Esophagus muscularis mucosa (tissue), 4 donors: ENCODE measurements around the gene SLC4A11. TPM values are rescaled to one million over a fixed set of nuclear protein-coding genes. Genes with fewer than 3 reads are reported as not detected.
A peak's percentile ranks its signal among the peaks of the same experiment; 100 is the strongest.
"Not testable (repeated sequence)": the region's sequence is repeated elsewhere in the genome, so short reads cannot be mapped to it uniquely, and the experiment has no call there.

ENCODE experiments used
- DNase-seq: peaks from one replicate; pipeline ENCODE4 v3.0.0-alpha.2; 2017; ENCODE audit errors: extremely low spot score
- H3K27ac ChIP-seq, 4 donors: fragments of 200-600 bp; sonication (generic); replicated peaks in 1 of 4; 1 replicate in 3 of 4; 2 replicates in 1 of 4; pipeline ENCODE4 v1.5.1; 2016 to 2019; ENCODE audit warnings: mild to moderate bottlenecking in 1 of 4
- H3K27me3 ChIP-seq, 4 donors: fragments of 200-600 bp; sonication (generic); one replicate each; pipeline versions ENCODE4 v1.5.1 to v1.6.0; 2016 to 2019
- H3K36me3 ChIP-seq, 4 donors: fragments of 200-600 bp; sonication (generic); one replicate each; pipeline ENCODE4 v1.5.1; 2016 to 2019
- H3K4me1 ChIP-seq, 4 donors: fragments of 200-600 bp; sonication (generic); one replicate each; pipeline ENCODE4 v1.5.1; 2016 to 2019
- H3K4me3 ChIP-seq, 4 donors: fragments of 200-600 bp; sonication (generic); 1 replicate in 2 of 4; 2 replicates in 2 of 4; pipeline ENCODE4 v1.5.1; 2016 to 2019; ENCODE audit warnings: mild to moderate bottlenecking in 4 of 4, moderate library complexity in 1 of 4
- H3K9me3 ChIP-seq, 4 donors: fragments of 200-600 bp; sonication (generic); 1 replicate in 3 of 4; 2 replicates in 1 of 4; pipeline ENCODE4 v1.5.1; 2016 to 2019
- EP300 ChIP-seq: sonication (generic); formaldehyde crosslinking; IDR thresholded peaks from one replicate; pipeline ENCODE4 v1.6.1; 2017; ENCODE audit warnings: antibody characterized with exemption
- POLR2A ChIP-seq: fragments of 450-650 bp; IDR thresholded peaks from one replicate; pipeline ENCODE4 v1.6.1; 2017; ENCODE audit warnings: antibody characterized with exemption, moderate library complexity, mild to moderate bottlenecking, low read depth
- POLR2AphosphoS5 ChIP-seq, 2 donors: sonication (generic); formaldehyde crosslinking; IDR thresholded peaks; one replicate each; pipeline ENCODE4 v1.6.1; 2017; ENCODE audit warnings: antibody characterized with exemption in 2 of 2
- WGBS: methylation state at CpG from one replicate; pipeline ENCODE4 v1.1.5; 2018; 5-methylcytosine and 5-hydroxymethylcytosine counted together
- intact Hi-C: fragments of 100-400 bp; cut with DNase I; formaldehyde crosslinking; loops from one replicate; pipeline ENCODE4 v1.15.1; 2023
- total RNA-seq, 4 donors: library from RNA; depleted of rRNA; stranded (reverse); fragments of >200 nt; gene quantifications; one replicate each; pipeline versions ENCODE4 v1.1.0 to v1.2.1, GENCODE V29; 2016
- TF ChIP-seq, protein P1 (sequence below), 3 experiments: fragments of 200-600 bp in 2 of 3; fragments of 450-650 bp in 1 of 3; sonication (generic) in 2 of 3; IDR thresholded peaks; one replicate each; pipeline ENCODE4 v1.5.1; 2017 to 2019; ENCODE audit warnings: antibody characterized with exemption in 3 of 3, mild to moderate bottlenecking in 2 of 3, moderate library complexity in 1 of 3

Gene SLC4A11
- total RNA-seq, 4 donors from 2014 or later, result 0.11 to 0.32 TPM; not detected in 2

- WGBS, result 89% methylated on average over 18 of the region's 18 CpGs
- peaks cover 14 to 69% (median 43%) of the 10 kb centered on the region in 4 donors for H3K36me3 ChIP-seq
- no peak overlapping the region for H3K27ac ChIP-seq
- H3K4me3 ChIP-seq, result no peak overlapping the region
- intact Hi-C loops, result no loop called here
- DNase-seq, result no peak
- H3K9me3 ChIP-seq, result no peaks in the 10 kb centered on the region
- H3K27me3 ChIP-seq, result no peaks in the 10 kb centered on the region
- peaks cover 0 to 8% (median 7%) of the 10 kb centered on the region in 4 donors for H3K4me1 ChIP-seq
- no peak for TF ChIP-seq EP300
- TF ChIP-seq, protein P1, sequence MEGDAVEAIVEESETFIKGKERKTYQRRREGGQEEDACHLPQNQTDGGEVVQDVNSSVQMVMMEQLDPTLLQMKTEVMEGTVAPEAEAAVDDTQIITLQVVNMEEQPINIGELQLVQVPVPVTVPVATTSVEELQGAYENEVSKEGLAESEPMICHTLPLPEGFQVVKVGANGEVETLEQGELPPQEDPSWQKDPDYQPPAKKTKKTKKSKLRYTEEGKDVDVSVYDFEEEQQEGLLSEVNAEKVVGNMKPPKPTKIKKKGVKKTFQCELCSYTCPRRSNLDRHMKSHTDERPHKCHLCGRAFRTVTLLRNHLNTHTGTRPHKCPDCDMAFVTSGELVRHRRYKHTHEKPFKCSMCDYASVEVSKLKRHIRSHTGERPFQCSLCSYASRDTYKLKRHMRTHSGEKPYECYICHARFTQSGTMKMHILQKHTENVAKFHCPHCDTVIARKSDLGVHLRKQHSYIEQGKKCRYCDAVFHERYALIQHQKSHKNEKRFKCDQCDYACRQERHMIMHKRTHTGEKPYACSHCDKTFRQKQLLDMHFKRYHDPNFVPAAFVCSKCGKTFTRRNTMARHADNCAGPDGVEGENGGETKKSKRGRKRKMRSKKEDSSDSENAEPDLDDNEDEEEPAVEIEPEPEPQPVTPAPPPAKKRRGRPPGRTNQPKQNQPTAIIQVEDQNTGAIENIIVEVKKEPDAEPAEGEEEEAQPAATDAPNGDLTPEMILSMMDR (IDR thresholded peaks at IDR 0.05), result no peak
- no peak for TF ChIP-seq POLR2AphosphoS5 (IDR thresholded peaks at IDR 0.05)
- no peak for TF ChIP-seq POLR2A
Measured at GRCh38 chr20:3221398-3222226, 17.4 kb downstream of the SLC4A11 start.

GRCh38 chr20:3218307-3218988, 20.5 kb downstream of the SLC4A11 start:
- Histone ChIP-seq H3K4me3 (peak overlapping the region in 1 of 4 donors; percentile 3), H3K9me3 (no peaks in the 10 kb centered on the region), H3K27ac (no peak overlapping the region), H3K27me3 (no peaks in the 10 kb centered on the region), H3K4me1 (peaks cover 0 to 8% (median 7%) of the 10 kb centered on the region in 4 donors), H3K36me3 (peaks cover 14 to 79% (median 66%) of the 10 kb centered on the region in 4 donors)
- TF ChIP-seq, protein P1 (IDR thresholded peaks at IDR 0.05), result peak; percentile 61 to 95 (median 77)
- no peak for TF ChIP-seq POLR2AphosphoS5 (IDR thresholded peaks at IDR 0.05)
- intact Hi-C loops, result no loop called here
- no peak for DNase-seq
- 33% methylated on average over 16 of the region's 30 CpGs for WGBS

- H3K4me3 ChIP-seq, H3K27me3 ChIP-seq, H3K27ac ChIP-seq, intact Hi-C loops, H3K9me3 ChIP-seq, DNase-seq: not testable (repeated sequence)
- Histone ChIP-seq H3K4me1 (peaks cover 2 to 12% (median 12%) of the 10 kb centered on the region in 4 donors), H3K36me3 (peaks cover 0 to 56% (median 44%) of the 10 kb centered on the region in 4 donors)
- 95% methylated on average over 7 of the region's 7 CpGs for WGBS
Measured at GRCh38 chr20:3215359-3215917, 23.6 kb downstream of the SLC4A11 start.

DNA sequence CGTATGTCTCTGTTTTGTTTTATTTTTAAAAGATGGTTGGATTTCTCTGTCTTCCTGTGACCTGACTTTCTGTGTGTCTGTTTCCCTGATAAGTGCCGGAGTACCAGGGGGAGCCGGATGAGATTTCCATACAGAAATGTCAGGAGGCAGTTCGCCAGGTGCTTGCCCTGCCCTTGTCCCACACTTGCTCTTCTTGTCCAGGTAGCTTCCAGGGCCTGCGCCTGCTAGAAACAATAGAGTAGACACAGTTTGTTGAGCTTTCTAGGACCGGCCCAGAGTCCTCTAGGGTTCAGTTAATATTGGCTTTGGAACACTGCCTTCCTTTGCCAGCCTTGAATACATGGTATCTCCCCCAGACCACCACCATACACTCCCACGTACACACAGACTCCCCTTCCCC, 25.8 kb downstream of the SLC4A11 start:
- Histone ChIP-seq H3K4me3 (no peak overlapping the region), H3K4me1 (peaks cover 14 to 21% (median 21%) of the 10 kb centered on the region in 4 donors), H3K27ac (no peak overlapping the region), H3K9me3 (no peaks in the 10 kb centered on the region), H3K36me3 (peaks cover 0 to 44% (median 38%) of the 10 kb centered on the region in 4 donors), H3K27me3 (no peaks in the 10 kb centered on the region)
- intact Hi-C loops, result no loop called here
- 92% methylated on average over 7 of the region's 7 CpGs for WGBS
- DNase-seq, result no peak
- TF ChIP-seq POLR2A (no peak), EP300 (no peak), POLR2AphosphoS5 (IDR thresholded peaks at IDR 0.05) (no peak)
- TF ChIP-seq, protein P1 (IDR thresholded peaks at IDR 0.05), result no peak

GRCh38 chr20:3210346-3210745, 28.6 kb downstream of the SLC4A11 start:
- no peak for DNase-seq
- intact Hi-C loops, result no loop called here
- no peak for TF ChIP-seq POLR2A
- no peak for TF ChIP-seq EP300
- TF ChIP-seq, protein P1 (IDR thresholded peaks at IDR 0.05), result no peak
- no peak for TF ChIP-seq POLR2AphosphoS5 (IDR thresholded peaks at IDR 0.05)
- H3K27ac ChIP-seq, result no peak overlapping the region
- 74% methylated on average over 2 of the region's 2 CpGs for WGBS
- H3K9me3 ChIP-seq, result no peaks in the 10 kb centered on the region
- peaks cover 0 to 21% (median 20%) of the 10 kb centered on the region in 4 donors for H3K36me3 ChIP-seq
- peak overlapping the region; percentile 73 to 87 (median 84) for H3K4me3 ChIP-seq
- H3K4me1 ChIP-seq, result peaks cover 14 to 23% (median 21%) of the 10 kb centered on the region in 4 donors
- no peaks in the 10 kb centered on the region for H3K27me3 ChIP-seq
